DOHH2 (cell line): ENCODE results near the gene LY6G5C.

Experiments used
- CTCF ChIP-seq: fragments of 200-600 bp; sonication (generic); IDR thresholded peaks from one replicate; pipeline ENCODE4 v1.5.1; 2014; ENCODE audit warnings: antibody characterized with exemption, mild to moderate bottlenecking, low read depth, low read length; ENCODE audit not compliant: poor library complexity, severe bottlenecking
- EZH2phosphoT487 ChIP-seq: fragments of 200-600 bp; sonication (generic); IDR thresholded peaks from 2 replicates; pipeline ENCODE4 v1.6.1; 2017; ENCODE audit warnings: borderline replicate concordance, mild to moderate bottlenecking, antibody characterized with exemption, low read length, moderate library complexity, mixed read lengths

GRCh38 chr6:31651602-31652191, 29.2 kb downstream of the LY6G5C start:
- no peak for TF ChIP-seq CTCF
- no peak for TF ChIP-seq EZH2phosphoT487
